Measurements from ENCODE around the gene ITGA1. TPM values are rescaled to one million over a fixed set of nuclear protein-coding genes. Genes with fewer than 3 reads are reported as not detected.

ITGA1 gene
- total and polyA plus RNA-seq, 2 of the 13 experiments (the other 11 are each of a cell fraction or from before 2014, with no cell fraction given): 23.1 to 28.6 TPM

GRCh38 chr5:52799983-52800393 lies 12.3 kb downstream of the ITGA1 start (continued):
- TF ChIP-seq ISX (CRISPR knock-in tag; conservative IDR thresholded peaks at IDR 0.05) (no peak), NCOA5 (CRISPR knock-in tag; IDR thresholded peaks at IDR 0.05) (no peak), NR3C1 (CRISPR knock-in tag; IDR thresholded peaks at IDR 0.05) (no peak), TFAP4 (IDR thresholded peaks at IDR 0.05; ENCODE audit: borderline replicate concordance, low read depth) (no peak), ZNF10 (CRISPR knock-in tag; IDR thresholded peaks at IDR 0.05; ENCODE audit: borderline replicate concordance, low read depth) (no peak), ZNF850 (CRISPR knock-in tag; conservative IDR thresholded peaks at IDR 0.05) (no peak), ZFP41 (CRISPR knock-in tag; IDR thresholded peaks at IDR 0.05; ENCODE audit: borderline replicate concordance) (no peak), ZNF713 (CRISPR knock-in tag; IDR thresholded peaks at IDR 0.05) (0 out of 2 replicates have a peak, but pooled peaks have one; percentile 18), ZSCAN29 (CRISPR knock-in tag; conservative IDR thresholded peaks at IDR 0.05) (no peak), DDIT3 (CRISPR knock-in tag; IDR thresholded peaks at IDR 0.05) (no peak), HMG20A (CRISPR knock-in tag; IDR thresholded peaks at IDR 0.05; ENCODE audit: borderline replicate concordance) (no peak), HDAC6 (IDR thresholded peaks at IDR 0.05; ENCODE audit: low read depth, low read length) (no peak), NFE2L2 (IDR thresholded peaks at IDR 0.05; ENCODE audit: low read length) (no peak), HOXA5 (CRISPR knock-in tag; IDR thresholded peaks at IDR 0.05) (peak; percentile 22; the same call in 1 of the 2 replicates), U2AF2 (IDR thresholded peaks at IDR 0.05; ENCODE audit: low read depth, low read length) (no peak), TFDP1 (CRISPR knock-in tag; IDR thresholded peaks at IDR 0.05; ENCODE audit: borderline replicate concordance) (peak; percentile 74; the same call in 1 of the 2 replicates), ATF1 (CRISPR knock-in tag; IDR thresholded peaks at IDR 0.05) (no peak), ZNF616 (CRISPR knock-in tag; IDR thresholded peaks at IDR 0.05; ENCODE audit: low read depth) (no peak), ZNF383 (CRISPR knock-in tag; IDR thresholded peaks at IDR 0.05; ENCODE audit: borderline replicate concordance) (no peak), HOXA3 (CRISPR knock-in tag; IDR thresholded peaks at IDR 0.05) (no peak), ZNF670 (CRISPR knock-in tag; IDR thresholded peaks at IDR 0.05; ENCODE audit: borderline replicate concordance) (no peak)
- TF ChIP-seq, protein P1, sequence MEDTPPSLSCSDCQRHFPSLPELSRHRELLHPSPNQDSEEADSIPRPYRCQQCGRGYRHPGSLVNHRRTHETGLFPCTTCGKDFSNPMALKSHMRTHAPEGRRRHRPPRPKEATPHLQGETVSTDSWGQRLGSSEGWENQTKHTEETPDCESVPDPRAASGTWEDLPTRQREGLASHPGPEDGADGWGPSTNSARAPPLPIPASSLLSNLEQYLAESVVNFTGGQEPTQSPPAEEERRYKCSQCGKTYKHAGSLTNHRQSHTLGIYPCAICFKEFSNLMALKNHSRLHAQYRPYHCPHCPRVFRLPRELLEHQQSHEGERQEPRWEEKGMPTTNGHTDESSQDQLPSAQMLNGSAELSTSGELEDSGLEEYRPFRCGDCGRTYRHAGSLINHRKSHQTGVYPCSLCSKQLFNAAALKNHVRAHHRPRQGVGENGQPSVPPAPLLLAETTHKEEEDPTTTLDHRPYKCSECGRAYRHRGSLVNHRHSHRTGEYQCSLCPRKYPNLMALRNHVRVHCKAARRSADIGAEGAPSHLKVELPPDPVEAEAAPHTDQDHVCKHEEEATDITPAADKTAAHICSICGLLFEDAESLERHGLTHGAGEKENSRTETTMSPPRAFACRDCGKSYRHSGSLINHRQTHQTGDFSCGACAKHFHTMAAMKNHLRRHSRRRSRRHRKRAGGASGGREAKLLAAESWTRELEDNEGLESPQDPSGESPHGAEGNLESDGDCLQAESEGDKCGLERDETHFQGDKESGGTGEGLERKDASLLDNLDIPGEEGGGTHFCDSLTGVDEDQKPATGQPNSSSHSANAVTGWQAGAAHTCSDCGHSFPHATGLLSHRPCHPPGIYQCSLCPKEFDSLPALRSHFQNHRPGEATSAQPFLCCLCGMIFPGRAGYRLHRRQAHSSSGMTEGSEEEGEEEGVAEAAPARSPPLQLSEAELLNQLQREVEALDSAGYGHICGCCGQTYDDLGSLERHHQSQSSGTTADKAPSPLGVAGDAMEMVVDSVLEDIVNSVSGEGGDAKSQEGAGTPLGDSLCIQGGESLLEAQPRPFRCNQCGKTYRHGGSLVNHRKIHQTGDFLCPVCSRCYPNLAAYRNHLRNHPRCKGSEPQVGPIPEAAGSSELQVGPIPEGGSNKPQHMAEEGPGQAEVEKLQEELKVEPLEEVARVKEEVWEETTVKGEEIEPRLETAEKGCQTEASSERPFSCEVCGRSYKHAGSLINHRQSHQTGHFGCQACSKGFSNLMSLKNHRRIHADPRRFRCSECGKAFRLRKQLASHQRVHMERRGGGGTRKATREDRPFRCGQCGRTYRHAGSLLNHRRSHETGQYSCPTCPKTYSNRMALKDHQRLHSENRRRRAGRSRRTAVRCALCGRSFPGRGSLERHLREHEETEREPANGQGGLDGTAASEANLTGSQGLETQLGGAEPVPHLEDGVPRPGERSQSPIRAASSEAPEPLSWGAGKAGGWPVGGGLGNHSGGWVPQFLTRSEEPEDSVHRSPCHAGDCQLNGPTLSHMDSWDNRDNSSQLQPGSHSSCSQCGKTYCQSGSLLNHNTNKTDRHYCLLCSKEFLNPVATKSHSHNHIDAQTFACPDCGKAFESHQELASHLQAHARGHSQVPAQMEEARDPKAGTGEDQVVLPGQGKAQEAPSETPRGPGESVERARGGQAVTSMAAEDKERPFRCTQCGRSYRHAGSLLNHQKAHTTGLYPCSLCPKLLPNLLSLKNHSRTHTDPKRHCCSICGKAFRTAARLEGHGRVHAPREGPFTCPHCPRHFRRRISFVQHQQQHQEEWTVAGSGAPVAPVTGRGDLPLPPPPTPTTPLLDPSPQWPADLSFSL (CRISPR knock-in tag; IDR thresholded peaks at IDR 0.05): no peak
- TF ChIP-seq, protein P2, sequence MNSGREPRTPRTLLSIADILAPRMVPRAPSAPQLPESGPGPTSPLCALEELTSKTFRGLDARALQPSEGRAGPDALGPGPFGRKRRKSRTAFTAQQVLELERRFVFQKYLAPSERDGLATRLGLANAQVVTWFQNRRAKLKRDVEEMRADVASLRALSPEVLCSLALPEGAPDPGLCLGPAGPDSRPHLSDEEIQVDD (CRISPR knock-in tag; IDR thresholded peaks at IDR 0.05; ENCODE audit: borderline replicate concordance): no peak; the same call in 1 of the 2 replicates

Data from HepG2 (cell line).